Prostate gland (tissue), 2 donors: Measurements from ENCODE around the gene MICAL1.

Experiments used
- CTCF ChIP-seq, 4 experiments: fragments of 200-600 bp in 2 of 4; fragments of 450-650 bp in 2 of 4; sonication (generic) in 2 of 4; IDR thresholded peaks; 1 replicate in 3 of 4; 2 replicates in 1 of 4; pipeline ENCODE4 v1.5.1; 2016 to 2019; ENCODE audit warnings: antibody characterized with exemption in 4 of 4, mild to moderate bottlenecking in 2 of 4, moderate library complexity in 2 of 4
- POLR2A ChIP-seq: fragments of 450-650 bp; IDR thresholded peaks from one replicate; pipeline ENCODE4 v1.6.1; 2016; ENCODE audit warnings: antibody characterized with exemption, mild to moderate bottlenecking
- POLR2AphosphoS5 ChIP-seq: sonication (generic); formaldehyde crosslinking; IDR thresholded peaks from one replicate; pipeline ENCODE4 v1.6.1; 2017; ENCODE audit warnings: antibody characterized with exemption

- TF ChIP-seq CTCF (IDR thresholded peaks at IDR 0.05) (no peak), POLR2AphosphoS5 (no peak), POLR2A (no peak)
These were observed 6.4 kb upstream of the MICAL1 start for GRCh38 chr6:109461733-109462526.
